PC-3 (cell line): ENCODE data around the gene RASGRP1. TPM values are rescaled to one million over a fixed set of nuclear protein-coding genes. Genes with fewer than 3 reads are reported as not detected.

Experiments
- ATAC-seq: fragments of 200-7000 bp; cut with Tn5 transposase; 2 replicates; pipeline ENCODE4 v1.9.1; 2020; ENCODE audit warnings: mild to moderate bottlenecking, moderate library complexity
- BruUV-seq: library from RNA; stranded (reverse); fragments of 400-500 nt; replicated peaks from 2 replicates; lab custom pipeline; 2021; lab: Mats Ljungman, UMichigan
- CTCF ChIA-PET: fragments of 300-600 bp; sonication (Branson Sonifier 250); formaldehyde crosslinking; loops from one replicate; lab custom pipeline; 2022; ENCODE audit warnings: antibody characterized with exemption; lab: Charles Lee
- POLR2A ChIA-PET: fragments of 300-600 bp; sonication (Branson Sonifier 250); formaldehyde crosslinking; loops from one replicate; lab custom pipeline; 2022; ENCODE audit warnings: antibody characterized with exemption; ENCODE audit not compliant: unreplicated experiment; lab: Charles Lee
- DNase-seq: peaks from one replicate; pipeline ENCODE4 v3.0.0-alpha.2; 2015
- H2AFZ ChIP-seq: fragments of 300-600 bp; sonication (generic); 2 replicates; pipeline ENCODE4 v1.6.0; 2016; ENCODE audit warnings: antibody characterized with exemption, low read length
- H3F3A ChIP-seq: fragments of 300-600 bp; sonication (generic); one replicate; pipeline ENCODE4 v1.6.0; 2017; ENCODE audit warnings: antibody characterized with exemption, low read length, control low read depth, mild to moderate bottlenecking; ENCODE audit not compliant: unreplicated experiment
- H3K27ac ChIP-seq: fragments of 300-600 bp; sonication (generic); 2 replicates; pipeline ENCODE4 v1.5.1; 2016; ENCODE audit warnings: mild to moderate bottlenecking, low read length
- H3K27me3 ChIP-seq: fragments of 300-600 bp; sonication (generic); 2 replicates; pipeline ENCODE4 v1.6.1; 2016; ENCODE audit warnings: low read length, mixed read lengths
- H3K36me3 ChIP-seq: fragments of 300-600 bp; sonication (generic); 2 replicates; pipeline ENCODE4 v1.6.1; 2016; ENCODE audit warnings: low read depth, mixed run types, low read length, mixed read lengths
- H3K4me1 ChIP-seq: fragments of 300-600 bp; sonication (generic); 2 replicates; pipeline ENCODE4 v1.5.1; 2016; ENCODE audit warnings: low read length; ENCODE audit not compliant: insufficient read depth
- H3K4me2 ChIP-seq: fragments of 300-600 bp; sonication (generic); 2 replicates; pipeline ENCODE4 v1.6.0; 2016; ENCODE audit warnings: low read length
- H3K4me3 ChIP-seq: fragments of 300-600 bp; sonication (generic); 2 replicates; pipeline ENCODE4 v1.5.1; 2016; ENCODE audit warnings: mild to moderate bottlenecking, low read length, mixed read lengths
- H3K79me2 ChIP-seq: fragments of 300-600 bp; sonication (generic); 2 replicates; pipeline ENCODE4 v1.6.1; 2017; ENCODE audit warnings: low read length, mixed read lengths
- H3K9ac ChIP-seq: fragments of 300-600 bp; sonication (generic); 2 replicates; pipeline ENCODE4 v1.6.0; 2016; ENCODE audit warnings: mild to moderate bottlenecking, low read length
- H3K9me2 ChIP-seq: fragments of 300-600 bp; sonication (generic); replicated peaks from 2 replicates; pipeline ENCODE4 v1.6.1; 2016; ENCODE audit warnings: mixed run types, low read length, mixed read lengths
- H3K9me3 ChIP-seq: fragments of 300-600 bp; sonication (generic); 2 replicates; pipeline ENCODE4 v1.6.1; 2016; ENCODE audit warnings: low read length, mixed read lengths
- H4K20me1 ChIP-seq: fragments of 300-600 bp; sonication (generic); 2 replicates; pipeline ENCODE4 v1.6.1; 2016; ENCODE audit warnings: low read length, mixed read lengths
- EZH2 ChIP-seq: fragments of 300-600 bp; sonication (generic); IDR thresholded peaks from one replicate; pipeline ENCODE4 v1.6.1; 2017; ENCODE audit warnings: antibody characterized with exemption, mild to moderate bottlenecking, low read length; ENCODE audit not compliant: unreplicated experiment
- EZH2phosphoT487 ChIP-seq: fragments of 300-600 bp; sonication (generic); IDR thresholded peaks from 2 replicates; pipeline ENCODE4 v1.6.1; 2018; ENCODE audit warnings: mild to moderate bottlenecking, antibody characterized with exemption, low read length, borderline replicate concordance
- intact Hi-C: fragments of 100-400 bp; cut with micrococcal nuclease; formaldehyde crosslinking; loops from 2 replicates; pipeline ENCODE4 v1.9.0; 2023
- total RNA-seq: library from RNA; depleted of rRNA; stranded (reverse); fragments of >200 nt; gene quantifications from 2 replicates; pipeline ENCODE4 v1.2.3, GENCODE V29; 2014
- TF ChIP-seq, protein P1 (sequence below): fragments of 300-600 bp; sonication (generic); conservative IDR thresholded peaks from 2 replicates; pipeline ENCODE4 v1.5.1; 2017; ENCODE audit warnings: antibody characterized with exemption, low read depth, mild to moderate bottlenecking, low read length

RASGRP1 gene
- total RNA-seq, 1 experiment from 2014 or later: not detected

DNA sequence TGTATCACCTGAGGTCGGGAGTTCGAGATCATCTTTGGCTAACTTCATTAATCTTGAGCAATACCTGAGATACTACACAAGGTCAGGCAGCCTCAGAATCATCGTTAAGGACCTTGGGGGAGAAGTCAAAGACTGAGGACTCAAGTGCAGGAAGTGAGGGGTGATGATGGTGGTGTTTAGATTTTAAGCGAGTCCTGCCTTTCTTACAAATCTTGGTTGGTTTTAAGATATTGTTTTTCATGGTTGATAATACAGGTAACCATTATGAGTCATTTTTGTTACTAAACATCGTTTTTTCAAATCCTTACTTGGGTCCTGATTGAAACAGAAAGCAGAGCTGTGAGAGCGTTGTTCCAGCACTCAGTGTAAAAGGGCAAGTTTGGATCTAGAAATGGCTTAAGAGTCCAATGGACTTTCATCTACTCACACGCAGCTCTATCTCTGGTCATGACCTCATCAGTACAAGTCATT is 4.1 kb downstream of the RASGRP1 start:
- H3K4me2 ChIP-seq: no peak overlapping the region
- no peak overlapping the region for H3K27ac ChIP-seq
- H3K4me1 ChIP-seq: no peaks in the 10 kb centered on the region
- DNase-seq (no peak), ATAC-seq (no peak)
- no peaks in the 10 kb centered on the region for H3K9me3 ChIP-seq
- H3K9me2 ChIP-seq: no peaks in the 10 kb centered on the region
- no peak overlapping the region for H2AFZ ChIP-seq
- BruUV-seq: no TSS peak
- no peaks in the 10 kb centered on the region for H3K36me3 ChIP-seq
- peaks cover 76% of the 10 kb centered on the region for H3K27me3 ChIP-seq
- no peaks in the 10 kb centered on the region for H3F3A ChIP-seq
- no peaks in the 10 kb centered on the region for H4K20me1 ChIP-seq
- POLR2A ChIA-PET: no interaction called here
- H3K4me3 ChIP-seq: no peak overlapping the region
- CTCF ChIA-PET: no interaction called here
- intact Hi-C loops: loop anchor here (10.0 kb wide), 1 partner anchor 84 kb away; no protein-coding TSS in a partner anchor
- no peak for TF ChIP-seq EZH2phosphoT487
- TF ChIP-seq, protein P1, sequence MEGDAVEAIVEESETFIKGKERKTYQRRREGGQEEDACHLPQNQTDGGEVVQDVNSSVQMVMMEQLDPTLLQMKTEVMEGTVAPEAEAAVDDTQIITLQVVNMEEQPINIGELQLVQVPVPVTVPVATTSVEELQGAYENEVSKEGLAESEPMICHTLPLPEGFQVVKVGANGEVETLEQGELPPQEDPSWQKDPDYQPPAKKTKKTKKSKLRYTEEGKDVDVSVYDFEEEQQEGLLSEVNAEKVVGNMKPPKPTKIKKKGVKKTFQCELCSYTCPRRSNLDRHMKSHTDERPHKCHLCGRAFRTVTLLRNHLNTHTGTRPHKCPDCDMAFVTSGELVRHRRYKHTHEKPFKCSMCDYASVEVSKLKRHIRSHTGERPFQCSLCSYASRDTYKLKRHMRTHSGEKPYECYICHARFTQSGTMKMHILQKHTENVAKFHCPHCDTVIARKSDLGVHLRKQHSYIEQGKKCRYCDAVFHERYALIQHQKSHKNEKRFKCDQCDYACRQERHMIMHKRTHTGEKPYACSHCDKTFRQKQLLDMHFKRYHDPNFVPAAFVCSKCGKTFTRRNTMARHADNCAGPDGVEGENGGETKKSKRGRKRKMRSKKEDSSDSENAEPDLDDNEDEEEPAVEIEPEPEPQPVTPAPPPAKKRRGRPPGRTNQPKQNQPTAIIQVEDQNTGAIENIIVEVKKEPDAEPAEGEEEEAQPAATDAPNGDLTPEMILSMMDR: no peak
- no peak for TF ChIP-seq EZH2
- H3K79me2 ChIP-seq: no peaks in the 10 kb centered on the region
- H3K9ac ChIP-seq: no peak overlapping the region

DNA sequence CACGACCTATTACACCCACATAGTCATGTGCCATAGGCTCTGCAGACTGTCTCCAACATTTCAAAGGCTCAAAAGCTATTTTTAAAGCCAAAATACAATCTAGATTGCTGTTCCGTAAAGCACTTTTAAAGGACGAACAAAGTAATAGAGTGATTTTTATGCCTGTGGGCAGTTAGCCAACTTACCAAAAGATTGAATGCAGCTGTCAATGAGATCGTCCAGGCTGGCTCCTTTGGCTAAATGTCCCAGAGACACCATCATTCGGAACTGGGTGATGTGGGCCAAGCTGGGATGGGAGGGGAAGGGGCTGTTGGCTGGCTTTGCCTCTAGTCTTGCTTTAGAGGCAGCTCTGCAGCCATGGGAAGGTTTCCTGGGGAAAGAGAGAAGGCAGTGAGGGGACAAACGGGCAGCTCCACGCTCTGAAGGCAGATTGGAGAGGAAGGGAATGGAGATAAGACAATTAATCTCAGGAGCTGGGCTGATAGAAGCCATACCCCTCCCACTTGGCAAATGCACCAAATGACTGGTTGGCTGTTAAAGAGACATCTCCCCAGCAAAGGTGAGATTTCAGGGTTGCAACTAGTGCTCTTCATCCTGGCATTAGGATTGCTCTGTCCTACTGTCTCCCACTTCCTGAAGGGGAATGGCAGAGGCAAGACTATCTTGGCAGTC is 4.8 kb downstream of the RASGRP1 start:
- H2AFZ ChIP-seq: no peak overlapping the region
- no TSS peak for BruUV-seq
- peaks cover 71% of the 10 kb centered on the region for H3K27me3 ChIP-seq
- no peaks in the 10 kb centered on the region for H3K9me3 ChIP-seq
- no peaks in the 10 kb centered on the region for H3K36me3 ChIP-seq
- H3K79me2 ChIP-seq: no peaks in the 10 kb centered on the region
- H3K9ac ChIP-seq: no peak overlapping the region
- H3K4me2 ChIP-seq: no peak overlapping the region
- POLR2A ChIA-PET: no interaction called here
- CTCF ChIA-PET: no interaction called here
- no peaks in the 10 kb centered on the region for H3K9me2 ChIP-seq
- TF ChIP-seq, protein P1: no peak
- TF ChIP-seq EZH2 (no peak), EZH2phosphoT487 (no peak)
- no peak for DNase-seq
- intact Hi-C loops: loop anchor here (10.0 kb wide), 1 partner anchor 85 kb away; no protein-coding TSS in a partner anchor
- no peaks in the 10 kb centered on the region for H3K4me1 ChIP-seq
- ATAC-seq: no peak
- H3K27ac ChIP-seq: no peak overlapping the region
- H4K20me1 ChIP-seq: no peaks in the 10 kb centered on the region
- no peaks in the 10 kb centered on the region for H3F3A ChIP-seq
- no peak overlapping the region for H3K4me3 ChIP-seq

DNA sequence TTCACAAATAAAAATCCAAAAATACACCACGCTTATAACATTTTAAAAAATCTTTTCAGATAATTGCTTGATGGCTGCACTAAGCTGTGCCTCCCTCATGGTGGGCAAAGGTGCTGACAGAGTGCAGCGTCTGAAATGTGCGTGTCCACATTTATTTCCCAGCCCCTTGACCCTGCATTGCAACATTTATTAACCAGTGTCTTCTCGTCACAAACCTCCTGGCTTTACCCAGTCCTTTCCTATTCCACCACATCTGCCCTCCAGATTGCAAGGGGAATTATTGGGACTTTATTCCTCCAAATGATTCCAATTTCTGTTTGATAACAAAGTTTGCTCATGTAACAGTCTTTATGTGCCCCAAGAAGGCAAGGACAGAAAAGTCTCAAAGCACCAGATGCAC is 5.5 kb downstream of the RASGRP1 start:
- BruUV-seq: no TSS peak
- CTCF ChIA-PET: no interaction called here

More for the DNA sequence above, 5.5 kb downstream of the RASGRP1 start:
- TF ChIP-seq EZH2 (no peak), EZH2phosphoT487 (no peak)
- TF ChIP-seq, protein P1: no peak
- no peak overlapping the region for H3K27ac ChIP-seq
- no peak overlapping the region for H3K9ac ChIP-seq
- H3K4me2 ChIP-seq: no peak overlapping the region
- H2AFZ ChIP-seq: no peak overlapping the region
- no peak for DNase-seq
- no peaks in the 10 kb centered on the region for H3K79me2 ChIP-seq
- H3F3A ChIP-seq: no peaks in the 10 kb centered on the region
- H3K27me3 ChIP-seq: peaks cover 76% of the 10 kb centered on the region
- ATAC-seq: no peak
- intact Hi-C loops: no loop called here
- no peaks in the 10 kb centered on the region for H3K36me3 ChIP-seq
- H3K9me3 ChIP-seq: no peaks in the 10 kb centered on the region
- POLR2A ChIA-PET: no interaction called here
- H4K20me1 ChIP-seq: no peaks in the 10 kb centered on the region
- no peaks in the 10 kb centered on the region for H3K9me2 ChIP-seq
- no peak overlapping the region for H3K4me3 ChIP-seq
- H3K4me1 ChIP-seq: no peaks in the 10 kb centered on the region
